Uterus (tissue), 2 donors: Measurements from ENCODE around the gene USP37.

Experiments used
- POLR2A ChIP-seq, 2 donors: fragments of 450-650 bp; IDR thresholded peaks; one replicate each; pipeline ENCODE4 v1.6.1; 2016; ENCODE audit warnings: antibody characterized with exemption in 2 of 2, mild to moderate bottlenecking in 1 of 2, moderate library complexity in 1 of 2
- TF ChIP-seq, protein P1 (sequence below), 4 experiments: fragments of 200-600 bp in 2 of 4; fragments of 450-650 bp in 2 of 4; sonication (generic) in 2 of 4; IDR thresholded peaks; one replicate each; pipeline ENCODE4 v1.5.1; 2016 to 2019; ENCODE audit warnings: antibody characterized with exemption in 4 of 4, mild to moderate bottlenecking in 2 of 4, moderate library complexity in 1 of 4

DNA sequence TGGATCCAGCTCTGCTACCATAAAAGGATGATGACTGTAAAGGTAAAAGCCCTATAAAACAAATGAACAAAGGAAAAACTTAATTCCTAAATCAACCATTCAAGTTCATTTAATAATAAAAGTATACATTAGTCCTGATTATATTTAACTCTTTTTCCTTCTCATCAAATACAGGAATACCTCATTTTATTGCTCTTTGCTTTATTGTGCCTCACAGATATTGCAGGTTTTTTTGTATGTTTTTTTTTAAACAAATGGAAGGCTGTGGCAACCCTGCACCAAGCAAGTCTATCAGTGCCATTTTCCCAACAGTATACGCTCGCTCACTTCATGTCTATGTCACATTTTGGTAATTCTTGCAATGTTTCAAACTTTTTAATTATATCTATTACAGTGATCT is 38.2 kb downstream of the USP37 start:
- TF ChIP-seq, protein P1, sequence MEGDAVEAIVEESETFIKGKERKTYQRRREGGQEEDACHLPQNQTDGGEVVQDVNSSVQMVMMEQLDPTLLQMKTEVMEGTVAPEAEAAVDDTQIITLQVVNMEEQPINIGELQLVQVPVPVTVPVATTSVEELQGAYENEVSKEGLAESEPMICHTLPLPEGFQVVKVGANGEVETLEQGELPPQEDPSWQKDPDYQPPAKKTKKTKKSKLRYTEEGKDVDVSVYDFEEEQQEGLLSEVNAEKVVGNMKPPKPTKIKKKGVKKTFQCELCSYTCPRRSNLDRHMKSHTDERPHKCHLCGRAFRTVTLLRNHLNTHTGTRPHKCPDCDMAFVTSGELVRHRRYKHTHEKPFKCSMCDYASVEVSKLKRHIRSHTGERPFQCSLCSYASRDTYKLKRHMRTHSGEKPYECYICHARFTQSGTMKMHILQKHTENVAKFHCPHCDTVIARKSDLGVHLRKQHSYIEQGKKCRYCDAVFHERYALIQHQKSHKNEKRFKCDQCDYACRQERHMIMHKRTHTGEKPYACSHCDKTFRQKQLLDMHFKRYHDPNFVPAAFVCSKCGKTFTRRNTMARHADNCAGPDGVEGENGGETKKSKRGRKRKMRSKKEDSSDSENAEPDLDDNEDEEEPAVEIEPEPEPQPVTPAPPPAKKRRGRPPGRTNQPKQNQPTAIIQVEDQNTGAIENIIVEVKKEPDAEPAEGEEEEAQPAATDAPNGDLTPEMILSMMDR (IDR thresholded peaks at IDR 0.05): no peak
- no peak for TF ChIP-seq POLR2A (IDR thresholded peaks at IDR 0.05)
